Spleen (tissue), 11 donors: ENCODE data around the gene RPS6KA2. TPM values are rescaled to one million over a fixed set of nuclear protein-coding genes. Genes with fewer than 3 reads are reported as not detected.

Experiments used
- DNase-seq: peaks from one replicate; pipeline ENCODE4 v3.0.0-alpha.2; 2020
- H3K27ac ChIP-seq, 8 donors: fragments of 200-600 bp; sonication (generic) in 7 of 8; 1 replicate in 4 of 8; 2 replicates in 4 of 8; pipeline versions ENCODE4 v1.5.0 to v1.8.0; 2016 to 2021; ENCODE audit warnings: inconsistent platforms in 4 of 8, mild to moderate bottlenecking in 4 of 8, moderate library complexity in 1 of 8
- H3K27me3 ChIP-seq, 7 donors: fragments of 200-600 bp; sonication (generic) in 6 of 7; replicated peaks in 1 of 7; 1 replicate in 4 of 7; 2 replicates in 3 of 7; pipeline versions ENCODE4 v1.5.0 to v1.8.0; 2016 to 2021; ENCODE audit warnings: inconsistent platforms in 3 of 7, mild to moderate bottlenecking in 1 of 7
- H3K36me3 ChIP-seq, 6 donors: fragments of 200-600 bp; sonication (generic) in 5 of 6; 1 replicate in 4 of 6; 2 replicates in 2 of 6; pipeline versions ENCODE4 v1.5.0 to v1.8.0; 2016 to 2021; ENCODE audit warnings: inconsistent platforms in 2 of 6
- H3K4me1 ChIP-seq, 6 donors: fragments of 200-600 bp; sonication (generic) in 5 of 6; 1 replicate in 3 of 6; 2 replicates in 3 of 6; pipeline versions ENCODE4 v1.5.0 to v1.8.0; 2016 to 2021; ENCODE audit warnings: inconsistent platforms in 3 of 6
- H3K4me3 ChIP-seq, 8 donors: fragments of 200-600 bp; sonication (generic) in 7 of 8; 1 replicate in 4 of 8; 2 replicates in 4 of 8; pipeline versions ENCODE4 v1.5.0 to v1.8.0; 2016 to 2021; ENCODE audit warnings: inconsistent platforms in 4 of 8, mild to moderate bottlenecking in 4 of 8, moderate library complexity in 2 of 8
- H3K9me3 ChIP-seq, 8 donors: fragments of 200-600 bp; sonication (generic) in 7 of 8; 1 replicate in 4 of 8; 2 replicates in 4 of 8; pipeline versions ENCODE4 v1.5.0 to v1.8.0; 2016 to 2021; ENCODE audit warnings: inconsistent platforms in 4 of 8
- CTCF ChIP-seq, 11 experiments: fragments of 200-600 bp in 7 of 11; fragments of 450-650 bp in 4 of 11; sonication (generic) in 4 of 11; IDR thresholded peaks in 8 of 11; conservative IDR thresholded peaks in 3 of 11; 1 replicate in 7 of 11; 2 replicates in 4 of 11; pipeline versions ENCODE4 v1.4.0 to v1.8.0; 2016 to 2021; ENCODE audit warnings: antibody characterized with exemption in 11 of 11, inconsistent platforms in 4 of 11, mild to moderate bottlenecking in 1 of 11
- POLR2A ChIP-seq, 3 donors: fragments of 450-650 bp; IDR thresholded peaks; one replicate each; pipeline ENCODE4 v1.5.1; 2017; ENCODE audit warnings: antibody characterized with exemption in 3 of 3, mild to moderate bottlenecking in 1 of 3
- POLR2AphosphoS5 ChIP-seq, 3 donors: sonication (generic); formaldehyde crosslinking; IDR thresholded peaks; one replicate each; pipeline ENCODE4 v1.5.1; 2017; ENCODE audit warnings: antibody characterized with exemption in 3 of 3
- WGBS, 5 donors: extraction: QIAGEN DNeasy Blood & Tissue Kit in 3 of 5; methylation state at CpG; one replicate each; pipeline versions ENCODE4 v1.1.5 to v1.1.7; 2013 to 2018; 5-methylcytosine and 5-hydroxymethylcytosine counted together
- intact Hi-C: fragments of 100-400 bp; cut with DNase I; formaldehyde crosslinking; loops from one replicate; pipeline ENCODE4 v1.15.0; 2023; ENCODE audit warnings: low total_unique reads
- polyA plus RNA-seq, 3 donors: library from polyadenylated mRNA; stranded (reverse); fragments of 200-250 nt; gene quantifications; one replicate each; pipeline ENCODE4 v1.2.1, GENCODE V29; 2013
- total RNA-seq, 7 donors: library from RNA; depleted of rRNA in 3 of 7; stranded (reverse); fragments of >200 nt in 3 of 7; fragmentation: NEBNext Ultra II Directional in 4 of 7; extraction: Animal tissue kit (Norgen Biotek cat#: 25700) in 4 of 7; gene quantifications; one replicate each; pipeline versions ENCODE4 v1.1.0 to v1.2.1, GENCODE V29; 2016 to 2021
- donor health status: healthy with polysubstance abuse.
- donor health status: DM: no; HTN: no; CAD: no; lungs with moderate emphysema.
- donor health status: DM: no; HTN: no; CAD: no.
- donor health status: Bipolar disorder and iron deficiency.
- donor health status: healthy.
- donor health status: DM: no; HTN: no; CAD: no.
- donor health status: DM: yes; HTN: yes; CAD: no.

RPS6KA2 gene
- total and polyA plus RNA-seq, 10 donors = 7.6 to 123 (median 58.1) TPM

- TF ChIP-seq POLR2AphosphoS5 (IDR thresholded peaks at IDR 0.05) = no peak
- TF ChIP-seq CTCF (IDR thresholded peaks at IDR 0.05 in 8 of 11, conservative IDR thresholded peaks at IDR 0.05 in 3 of 11) = no peak
- TF ChIP-seq POLR2A (IDR thresholded peaks at IDR 0.05) = no peak
- Histone ChIP-seq H3K36me3 (peaks cover 0 to 62% (median 0%) of the 10 kb centered on the region in 6 donors), H3K27ac (no peak overlapping the region), H3K9me3 (peaks cover 0 to 12% (median 6%) of the 10 kb centered on the region in 8 donors), H3K4me1 (no peaks in the 10 kb centered on the region), H3K4me3 (no peak overlapping the region), H3K27me3 (no peaks in the 10 kb centered on the region)
- intact Hi-C loops = no loop called here
- WGBS, 5 donors = 88 to 97% (median 93%) methylated on average over 10 of the region's 10 CpGs
- DNase-seq = no peak
Measured at GRCh38 chr6:166520905-166521834, 105.9 kb downstream of the RPS6KA2 start.

- Histone ChIP-seq H3K9me3 (peaks cover 0 to 12% (median 5%) of the 10 kb centered on the region in 8 donors), H3K36me3 (peaks cover 0 to 48% (median 0%) of the 10 kb centered on the region in 6 donors), H3K4me3 (no peak overlapping the region), H3K27me3 (no peaks in the 10 kb centered on the region), H3K27ac (no peak overlapping the region), H3K4me1 (peaks cover 0 to 5% (median 0%) of the 10 kb centered on the region in 6 donors)
- intact Hi-C loops = no loop called here
- WGBS, 5 donors = 72 to 79% (median 77%) methylated on average over 7 of the region's 7 CpGs
- TF ChIP-seq POLR2AphosphoS5 (IDR thresholded peaks at IDR 0.05) = no peak
- no peak for TF ChIP-seq CTCF (IDR thresholded peaks at IDR 0.05 in 8 of 11, conservative IDR thresholded peaks at IDR 0.05 in 3 of 11)
- TF ChIP-seq POLR2A (IDR thresholded peaks at IDR 0.05) = no peak
- DNase-seq = no peak
Measured at GRCh38 chr6:166516251-166516884, 110.7 kb downstream of the RPS6KA2 start.

GRCh38 chr6:166515072-166515810 is 111.8 kb downstream of the RPS6KA2 start:
- H3K27me3 ChIP-seq = no peaks in the 10 kb centered on the region
- no peak overlapping the region for H3K4me3 ChIP-seq
- DNase-seq = no peak
- WGBS, 5 donors = 68 to 80% (median 73%) methylated on average over 11 of the region's 11 CpGs
- H3K27ac ChIP-seq = no peak overlapping the region
- H3K9me3 ChIP-seq = peaks cover 0 to 12% (median 5%) of the 10 kb centered on the region in 8 donors
- no peak for TF ChIP-seq CTCF (IDR thresholded peaks at IDR 0.05 in 8 of 11, conservative IDR thresholded peaks at IDR 0.05 in 3 of 11)
- no peak for TF ChIP-seq POLR2A (IDR thresholded peaks at IDR 0.05)
- TF ChIP-seq POLR2AphosphoS5 (IDR thresholded peaks at IDR 0.05) = no peak
- intact Hi-C loops = no loop called here
- H3K4me1 ChIP-seq = peaks cover 0 to 5% (median 0%) of the 10 kb centered on the region in 6 donors
- peaks cover 0 to 48% (median 0%) of the 10 kb centered on the region in 6 donors for H3K36me3 ChIP-seq
